Activated CD8-positive, alpha-beta T cell treated with anti-CD3 and anti-CD28 coated beads, Interleukin-2, amount 10 ng/mL, durations not matched to agents 7 days and 5 days (primary cell): ENCODE results near the gene NAA30. TPM values are rescaled to one million over a fixed set of nuclear protein-coding genes. Genes with fewer than 3 reads are reported as not detected.
"Not testable (repeated sequence)": the region's sequence is repeated elsewhere in the genome, so short reads cannot be mapped to it uniquely, and the experiment has no call there.

ENCODE experiments used
- ATAC-seq: fragments of 150-1000 bp; cut with Tn5 transposase; one replicate; pipeline ENCODE4 v1.10.0; 2021; ENCODE audit warnings: moderate library complexity
- CTCF ChIA-PET: fragments of 350-600 bp; sonication (Branson Sonifier 250); formaldehyde crosslinking; loops from one replicate; lab custom pipeline; 2021; ENCODE audit warnings: antibody characterized with exemption; lab: Charles Lee
- POLR2A ChIA-PET: fragments of 350-600 bp; sonication (Branson Sonifier 250); formaldehyde crosslinking; loops from one replicate; lab custom pipeline; 2021; ENCODE audit warnings: antibody characterized with exemption; lab: Charles Lee
- DNase-seq: peaks from one replicate; pipeline ENCODE4 v3.0.0-alpha.2; 2020
- H3K27ac Mint-ChIP-seq: one replicate; pipeline ENCODE4 v1.8.0; 2021; ENCODE audit warnings: mild to moderate bottlenecking, mixed read lengths
- H3K27me3 Mint-ChIP-seq: one replicate; pipeline ENCODE4 v1.8.0; 2021; ENCODE audit warnings: low read depth, mixed read lengths
- H3K36me3 Mint-ChIP-seq: one replicate; pipeline ENCODE4 v1.8.0; 2021; ENCODE audit warnings: low read depth, mixed read lengths
- H3K4me1 Mint-ChIP-seq: one replicate; pipeline ENCODE4 v1.8.0; 2021; ENCODE audit warnings: low read depth, mixed read lengths
- H3K4me3 Mint-ChIP-seq: one replicate; pipeline ENCODE4 v1.8.0; 2021; ENCODE audit warnings: mild to moderate bottlenecking, mixed read lengths
- H3K9me3 Mint-ChIP-seq: one replicate; pipeline ENCODE4 v1.8.0; 2022; ENCODE audit warnings: mixed read lengths; ENCODE audit not compliant: insufficient read depth
- total RNA-seq, 2 experiments: library from RNA; stranded (reverse); gene quantifications; one replicate each; pipeline ENCODE4 v1.2.3, GENCODE V29; 2021

The NAA30 gene
- total RNA-seq = 10 to 100 TPM; 12.7 to 16.0 TPM

DNA sequence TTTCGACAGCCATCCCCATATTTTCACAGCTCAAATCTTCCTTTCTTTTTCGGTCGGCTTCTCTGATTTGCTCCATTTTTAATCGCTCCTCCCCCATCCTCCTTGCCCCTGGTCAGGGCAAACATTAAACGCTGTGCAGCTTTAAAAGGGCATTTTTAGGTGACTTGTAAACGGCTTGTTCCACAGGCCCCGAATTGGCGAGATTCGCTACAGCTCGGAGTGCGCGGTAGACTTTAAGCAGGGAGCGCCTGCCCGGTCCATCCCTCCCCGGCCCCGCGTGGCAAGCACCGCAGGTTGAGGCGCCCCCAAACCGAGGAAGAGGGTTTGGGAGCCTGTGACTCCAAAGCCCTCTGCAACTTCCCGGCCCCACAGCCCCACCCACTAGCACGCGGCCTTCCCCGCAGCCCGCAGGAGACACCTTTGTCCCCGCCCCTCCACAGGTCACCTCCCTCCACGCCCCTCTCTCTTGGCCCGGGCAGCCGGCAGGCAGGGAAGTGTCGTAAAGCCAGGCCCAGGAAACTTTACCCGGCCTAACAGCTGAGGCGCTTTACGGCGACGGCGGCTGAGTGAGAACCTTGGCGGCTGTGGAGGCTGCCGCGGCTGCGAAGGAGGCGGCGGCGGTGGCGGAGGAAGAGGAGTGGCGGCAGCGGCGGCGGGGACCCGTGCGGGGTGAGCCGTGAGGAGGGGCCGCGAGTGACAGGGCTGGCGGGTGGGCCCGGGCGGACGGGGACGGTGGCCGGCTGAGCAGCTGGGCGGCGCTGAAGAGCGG lies at the start of gene NAA30:
Gene NAA30, plus strand, starts transcription at position 550 of the 769 bp plus-strand sequence. CDS start 372 bp downstream, outside the sequence.
- no peaks in the 10 kb centered on the region for H3K9me3 Mint-ChIP-seq
- peaks cover 3% of the 10 kb centered on the region for H3K27me3 Mint-ChIP-seq
- H3K36me3 Mint-ChIP-seq = peaks cover 28% of the 10 kb centered on the region
- H3K4me1 Mint-ChIP-seq = peaks cover 46% of the 10 kb centered on the region
- ATAC-seq (peak; percentile 89), DNase-seq (peak; percentile 97)
- POLR2A ChIA-PET = interaction anchor here (0.6 to 2.8 kb wide), 9 partner anchors 9 to 674 kb away, joined by 3 to 22 read pairs (median 3); partner anchors contain the start of genes AP5M1 and EXOC5
- peak within 1 kb of the TSS; percentile 86 for H3K27ac Mint-ChIP-seq
- H3K4me3 Mint-ChIP-seq = peak within 1 kb of the TSS; percentile 78
- CTCF ChIA-PET = interaction anchor here (0.9 to 1.5 kb wide), 7 partner anchors 9 to 121 kb away, joined by 3 to 5 read pairs (median 4); partner anchors contain the start of genes AP5M1 and EXOC5

DNA sequence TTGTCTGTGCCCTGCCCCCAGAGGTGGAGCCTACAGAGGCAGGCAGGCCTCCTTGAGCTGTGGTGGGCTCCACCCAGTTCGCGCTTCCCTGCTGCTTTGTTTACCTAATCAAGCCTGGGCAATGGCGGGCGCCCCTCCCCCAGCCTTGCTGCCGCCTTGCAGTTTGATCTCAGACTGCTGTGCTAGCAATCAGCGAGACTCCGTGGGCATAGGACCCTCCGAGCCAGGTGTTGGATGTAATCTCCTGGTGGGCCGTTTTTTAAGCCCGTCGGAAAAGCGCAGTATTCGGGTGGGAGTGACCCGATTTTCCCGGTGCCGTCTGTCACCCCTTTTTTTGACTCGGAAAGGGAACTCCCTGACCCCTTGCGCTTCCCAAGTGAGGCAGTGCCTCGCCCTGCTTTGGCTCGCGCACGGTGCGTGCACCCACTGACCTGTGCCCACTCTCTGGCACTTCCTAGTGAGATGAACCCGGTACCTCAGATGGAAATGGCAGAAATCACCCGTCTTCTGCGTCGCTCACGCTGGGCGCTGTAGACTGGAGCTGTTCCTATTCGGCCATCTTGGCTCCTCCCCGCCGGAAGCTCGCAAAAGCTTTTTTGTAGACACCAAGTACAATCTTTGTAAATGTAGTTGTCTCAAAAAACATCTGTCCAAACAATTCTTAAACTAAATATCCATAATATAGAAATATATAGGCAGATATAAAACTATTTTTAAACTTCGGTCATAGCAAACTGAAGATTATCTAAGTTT lies 46.7 kb upstream of the NAA30 start:
- H3K36me3 Mint-ChIP-seq, CTCF ChIA-PET, POLR2A ChIA-PET, ATAC-seq, H3K9me3 Mint-ChIP-seq, H3K27me3 Mint-ChIP-seq, H3K27ac Mint-ChIP-seq, H3K4me3 Mint-ChIP-seq, H3K4me1 Mint-ChIP-seq, DNase-seq: not testable (repeated sequence)

DNA sequence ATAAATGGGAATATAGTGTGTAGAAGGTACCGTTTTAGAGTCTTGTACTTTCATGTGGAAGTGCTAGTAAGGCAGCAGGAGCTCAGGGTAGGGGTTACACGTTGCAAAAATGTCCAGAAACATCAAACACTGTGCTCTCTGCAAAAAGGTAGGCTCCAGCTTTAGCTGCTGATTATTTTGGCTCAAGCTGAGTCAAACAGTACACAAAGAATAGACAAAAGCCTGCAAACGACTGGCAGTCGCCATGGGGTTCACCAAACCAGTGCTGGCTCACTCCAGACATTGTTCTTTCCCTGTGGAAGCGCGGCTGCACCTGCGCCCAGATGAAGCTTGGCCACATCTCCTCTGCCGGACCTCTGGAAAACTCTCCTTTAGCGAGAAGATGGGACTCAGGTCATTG lies 45.3 kb upstream of the NAA30 start:
- Mint-ChIP-seq H3K36me3 (no peaks in the 10 kb centered on the region), H3K27me3 (peaks cover 7% of the 10 kb centered on the region), H3K9me3 (no peaks in the 10 kb centered on the region), H3K4me1 (no peaks in the 10 kb centered on the region), H3K27ac (no peak overlapping the region), H3K4me3 (no peak overlapping the region)
- ATAC-seq (no peak), DNase-seq (no peak)
- CTCF ChIA-PET = no interaction called here
- POLR2A ChIA-PET = no interaction called here

DNA sequence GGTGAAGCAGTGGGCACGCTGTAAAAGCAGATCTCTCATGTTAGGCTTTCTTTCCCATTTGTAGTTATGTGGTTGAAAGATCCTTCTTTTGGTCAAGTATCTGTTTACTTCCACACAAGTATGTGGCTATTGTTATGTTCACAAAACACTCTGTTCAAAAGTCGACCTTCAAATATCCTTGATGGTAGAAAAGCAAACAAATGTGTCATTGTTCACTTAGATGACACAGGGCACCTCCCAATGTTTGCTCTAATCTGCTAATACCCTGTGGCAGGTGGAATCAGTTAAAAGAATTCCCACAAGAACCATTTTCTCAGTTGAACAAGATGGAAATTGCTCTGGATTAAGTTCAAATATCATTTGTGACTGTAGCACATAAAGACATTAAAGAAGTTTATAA lies 43.6 kb upstream of the NAA30 start:
- POLR2A ChIA-PET = no interaction called here

DNA sequence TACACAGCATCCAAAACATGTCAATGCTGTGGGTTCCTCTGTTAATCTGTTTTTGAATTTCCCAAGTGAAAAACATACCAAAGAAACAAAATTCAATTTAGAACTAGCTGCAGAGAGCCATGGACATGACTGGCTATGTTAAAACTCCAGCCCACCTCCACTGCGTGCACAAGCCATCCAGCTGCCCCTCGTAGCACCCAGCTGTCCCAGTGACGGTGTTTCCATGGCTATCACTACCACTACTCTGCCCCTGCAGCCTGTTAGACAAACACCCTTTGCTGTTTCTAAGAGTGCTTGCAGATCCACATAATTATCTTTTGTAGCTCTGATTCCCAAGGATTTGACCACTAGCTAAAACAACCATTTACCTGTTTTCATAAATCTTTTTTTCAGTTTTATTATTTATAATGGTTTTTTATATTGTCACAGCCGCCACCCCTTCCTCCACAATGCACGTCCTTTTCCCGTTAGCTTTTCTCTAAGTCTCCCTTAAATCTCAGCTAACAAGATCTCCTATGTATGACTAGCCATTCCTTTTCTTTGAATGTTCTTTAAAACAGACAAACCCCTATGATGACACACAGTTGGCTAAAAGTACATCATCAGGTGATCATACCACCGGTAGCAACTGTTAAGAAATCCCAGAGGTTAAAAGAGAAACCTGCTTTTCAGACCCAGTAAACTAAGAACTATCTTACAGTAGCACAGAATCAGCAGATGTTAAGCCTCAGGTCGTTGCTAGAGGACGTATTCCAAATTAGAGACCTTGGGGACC lies 37.8 kb upstream of the NAA30 start:
- Mint-ChIP-seq H3K27me3 (peaks cover 8% of the 10 kb centered on the region), H3K4me3 (no peak overlapping the region), H3K36me3 (no peaks in the 10 kb centered on the region), H3K27ac (no peak overlapping the region), H3K4me1 (no peaks in the 10 kb centered on the region), H3K9me3 (no peaks in the 10 kb centered on the region)
- POLR2A ChIA-PET = no interaction called here
- CTCF ChIA-PET = no interaction called here
- DNase-seq (no peak), ATAC-seq (no peak)

More for the DNA sequence above, 43.6 kb upstream of the NAA30 start:
- Mint-ChIP-seq H3K36me3 (no peaks in the 10 kb centered on the region), H3K4me1 (no peaks in the 10 kb centered on the region), H3K9me3 (no peaks in the 10 kb centered on the region), H3K27ac (no peak overlapping the region), H3K27me3 (peaks cover 7% of the 10 kb centered on the region), H3K4me3 (no peak overlapping the region)
- CTCF ChIA-PET = no interaction called here
- DNase-seq (no peak), ATAC-seq (no peak)

DNA sequence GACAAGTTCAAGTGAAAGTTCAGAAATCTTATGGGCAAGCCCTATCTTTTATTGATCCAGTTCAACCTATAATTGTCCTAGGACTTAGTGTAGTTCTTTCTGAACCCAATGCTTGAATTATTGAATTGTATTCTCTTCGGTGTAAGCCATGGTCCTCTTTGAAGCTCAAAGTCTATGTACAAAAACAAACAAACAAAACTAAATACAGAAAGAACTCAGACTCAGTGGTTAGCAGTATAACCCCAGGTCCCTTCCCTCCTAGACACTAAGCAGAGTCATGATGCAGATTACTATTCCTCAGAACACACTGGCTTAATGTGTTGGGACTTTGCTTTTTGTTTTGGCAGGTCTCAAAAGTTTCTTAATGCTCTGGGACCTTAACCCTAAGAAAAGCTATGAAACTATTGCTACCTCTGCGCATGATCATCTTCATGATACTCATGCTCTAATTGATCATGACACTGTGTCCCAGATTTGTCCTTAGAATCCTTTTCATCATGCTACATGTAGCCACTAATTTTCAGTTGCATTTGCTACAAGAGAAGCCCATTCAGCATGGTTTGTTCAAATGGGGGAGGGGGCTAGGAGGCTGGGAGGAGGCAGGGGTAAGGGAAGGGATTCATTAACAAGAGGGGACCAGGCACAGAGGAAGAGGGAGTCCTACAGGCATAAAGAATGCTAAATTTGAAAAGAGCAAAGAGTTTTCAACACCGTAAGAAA lies 35.1 kb upstream of the NAA30 start:
- Mint-ChIP-seq H3K27me3 (peaks cover 17% of the 10 kb centered on the region), H3K27ac (no peak overlapping the region), H3K36me3 (no peaks in the 10 kb centered on the region), H3K4me3 (no peak overlapping the region), H3K9me3 (no peaks in the 10 kb centered on the region), H3K4me1 (no peaks in the 10 kb centered on the region)
- POLR2A ChIA-PET = no interaction called here
- ATAC-seq = no peak
- CTCF ChIA-PET = no interaction called here
- no peak for DNase-seq

DNA sequence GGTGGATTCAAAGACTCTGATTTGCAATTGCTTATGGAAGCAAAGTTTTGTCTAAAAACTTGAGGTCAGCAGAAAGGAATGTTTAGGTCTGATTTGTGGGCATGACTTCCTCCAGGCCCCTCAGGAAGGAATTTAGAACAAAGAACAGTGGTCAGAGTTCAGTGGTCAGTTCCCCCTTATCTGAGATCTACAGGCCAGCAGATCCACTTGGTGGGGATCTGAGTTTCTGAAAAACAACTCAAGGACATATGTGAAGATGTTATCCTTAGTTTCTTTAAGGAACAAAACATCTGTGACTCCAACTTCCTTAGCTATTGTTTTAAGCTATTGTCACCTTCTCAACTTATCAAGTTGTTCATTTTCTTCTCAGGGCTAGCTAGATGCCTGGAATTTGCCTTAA lies 28.0 kb upstream of the NAA30 start:
- H3K36me3 Mint-ChIP-seq = no peaks in the 10 kb centered on the region
- no peaks in the 10 kb centered on the region for H3K9me3 Mint-ChIP-seq
- no peaks in the 10 kb centered on the region for H3K4me1 Mint-ChIP-seq
- DNase-seq (no peak), ATAC-seq (no peak)
- CTCF ChIA-PET = no interaction called here
- POLR2A ChIA-PET = no interaction called here
- H3K27me3 Mint-ChIP-seq = peaks cover 23% of the 10 kb centered on the region
- H3K4me3 Mint-ChIP-seq = no peak overlapping the region
- H3K27ac Mint-ChIP-seq = no peak overlapping the region

DNA sequence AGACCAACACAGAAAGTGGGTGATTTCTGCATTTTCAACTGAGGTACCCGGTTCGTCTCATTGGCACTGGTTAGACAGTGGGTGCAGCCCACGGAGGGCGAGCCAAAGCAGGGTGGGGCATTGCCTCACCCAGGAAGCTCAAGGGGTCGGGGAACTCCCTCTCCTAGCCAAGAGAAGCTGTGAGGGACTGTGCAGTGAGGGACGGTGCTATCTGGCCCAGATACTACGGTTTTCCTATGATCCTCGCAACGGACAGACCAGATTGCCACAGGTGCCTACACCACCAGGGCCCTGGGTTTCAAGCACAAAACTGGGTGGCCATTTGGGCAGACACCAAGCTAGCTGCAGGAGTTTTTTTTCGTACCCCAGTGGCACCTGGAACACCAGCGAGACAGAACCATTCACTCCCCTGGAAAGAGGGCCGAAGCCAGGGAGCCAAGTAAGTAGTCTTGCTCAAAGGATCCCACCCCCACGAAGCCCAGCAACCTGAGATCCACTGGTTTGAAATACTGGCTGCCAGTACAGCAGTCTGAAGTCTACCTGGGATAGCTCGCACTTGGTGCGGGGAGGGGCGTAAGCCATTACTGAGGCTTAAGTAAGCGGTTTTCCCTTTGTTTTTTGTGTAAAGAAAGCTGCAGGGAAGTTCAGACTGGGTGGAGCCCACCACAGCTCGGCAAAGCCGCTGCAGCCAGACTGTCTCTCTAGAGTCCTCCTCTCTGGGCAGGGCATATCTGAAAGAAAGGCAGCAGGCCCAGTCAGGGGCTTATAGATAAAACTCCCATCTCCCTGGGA lies 25.5 kb upstream of the NAA30 start:
- CTCF ChIA-PET = no interaction called here
- ATAC-seq = no peak

DNA sequence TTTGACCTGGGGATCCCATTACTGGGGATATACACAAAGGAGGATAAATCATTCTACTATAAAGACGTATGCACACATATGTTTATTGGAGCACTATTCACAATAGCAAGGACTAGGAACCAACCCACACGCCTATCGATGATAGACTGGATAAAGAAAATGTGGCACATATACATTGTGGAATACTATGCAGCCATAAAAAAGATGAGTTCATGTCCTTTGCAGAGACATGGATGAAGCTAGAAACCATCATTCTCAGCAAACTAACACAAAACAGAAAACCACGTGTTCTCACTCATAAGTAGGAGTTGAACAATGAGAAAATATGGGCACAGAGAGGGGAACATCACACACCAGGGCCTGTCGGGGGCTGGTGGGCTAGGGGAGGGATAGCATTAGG lies 20.2 kb upstream of the NAA30 start:
- H3K36me3 Mint-ChIP-seq, POLR2A ChIA-PET, H3K27ac Mint-ChIP-seq, DNase-seq, H3K4me3 Mint-ChIP-seq, ATAC-seq, CTCF ChIA-PET, H3K9me3 Mint-ChIP-seq, H3K4me1 Mint-ChIP-seq: not testable (repeated sequence)
- peaks cover 20% of the 10 kb centered on the region for H3K27me3 Mint-ChIP-seq

More for the DNA sequence above, 25.5 kb upstream of the NAA30 start:
- Mint-ChIP-seq H3K4me1 (no peaks in the 10 kb centered on the region), H3K9me3 (no peaks in the 10 kb centered on the region), H3K27ac (no peak overlapping the region), H3K36me3 (no peaks in the 10 kb centered on the region), H3K27me3 (peaks cover 25% of the 10 kb centered on the region), H3K4me3 (no peak overlapping the region)
- DNase-seq = no peak
- POLR2A ChIA-PET = no interaction called here

DNA sequence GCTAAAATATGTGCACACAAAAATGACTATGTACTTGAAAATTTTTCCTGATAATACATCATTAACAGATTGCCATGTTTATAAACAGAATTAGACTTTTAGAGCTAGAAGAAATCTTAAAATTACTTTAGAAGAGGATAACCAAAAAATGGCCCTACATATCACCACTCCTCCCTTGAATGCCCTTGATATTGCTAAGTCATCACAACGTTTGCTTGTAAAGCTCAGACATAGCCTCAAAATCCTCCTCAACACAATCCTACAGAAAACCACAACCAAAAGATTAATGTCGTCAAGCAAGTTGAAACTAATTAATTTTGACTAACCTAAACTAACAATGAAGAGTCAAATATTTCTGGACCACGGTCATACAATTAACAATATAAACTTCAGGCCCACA lies 19.4 kb upstream of the NAA30 start:
- no peak overlapping the region for H3K27ac Mint-ChIP-seq
- POLR2A ChIA-PET = no interaction called here
- CTCF ChIA-PET = interaction anchor here (1.1 kb wide), 1 partner anchor 881 kb away, joined by 3 read pairs; no protein-coding TSS in a partner anchor
- no peak overlapping the region for H3K4me3 Mint-ChIP-seq
- DNase-seq (no peak), ATAC-seq (no peak)
- H3K36me3 Mint-ChIP-seq = no peaks in the 10 kb centered on the region
- peaks cover 23% of the 10 kb centered on the region for H3K27me3 Mint-ChIP-seq
- no peaks in the 10 kb centered on the region for H3K4me1 Mint-ChIP-seq
- H3K9me3 Mint-ChIP-seq = no peaks in the 10 kb centered on the region

DNA sequence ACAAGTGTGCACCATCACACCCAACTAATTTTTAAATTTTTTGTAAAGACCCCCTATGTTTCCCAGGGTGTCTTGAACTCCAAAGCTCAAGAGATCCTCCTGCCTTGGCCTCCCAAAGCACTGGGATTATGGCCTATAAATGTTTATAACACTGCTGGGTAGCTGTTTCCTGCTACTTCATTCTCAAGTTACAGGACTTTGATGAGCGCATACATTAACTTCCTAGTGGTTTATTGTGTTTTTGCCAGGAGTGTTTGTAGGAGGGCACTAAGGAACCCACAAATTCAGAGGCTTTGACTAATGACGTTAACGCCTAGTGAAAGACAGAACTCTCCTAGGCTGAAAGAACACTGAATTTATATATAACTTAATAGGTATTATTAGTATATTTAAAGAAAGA lies 15.2 kb upstream of the NAA30 start:
- peaks cover 6% of the 10 kb centered on the region for H3K27me3 Mint-ChIP-seq
- no peak overlapping the region for H3K27ac Mint-ChIP-seq
- ATAC-seq (no peak), DNase-seq (no peak)
- ChIA-PET CTCF (no interaction called here), POLR2A (no interaction called here)
- no peaks in the 10 kb centered on the region for H3K4me1 Mint-ChIP-seq
- no peaks in the 10 kb centered on the region for H3K9me3 Mint-ChIP-seq
- no peak overlapping the region for H3K4me3 Mint-ChIP-seq
- H3K36me3 Mint-ChIP-seq = no peaks in the 10 kb centered on the region
